ENCODE results near the gene DHCR24.
"Not testable (repeated sequence)": the region's sequence is repeated elsewhere in the genome, so short reads cannot be mapped to it uniquely, and the experiment has no call there.

DHCR24 gene

DNA sequence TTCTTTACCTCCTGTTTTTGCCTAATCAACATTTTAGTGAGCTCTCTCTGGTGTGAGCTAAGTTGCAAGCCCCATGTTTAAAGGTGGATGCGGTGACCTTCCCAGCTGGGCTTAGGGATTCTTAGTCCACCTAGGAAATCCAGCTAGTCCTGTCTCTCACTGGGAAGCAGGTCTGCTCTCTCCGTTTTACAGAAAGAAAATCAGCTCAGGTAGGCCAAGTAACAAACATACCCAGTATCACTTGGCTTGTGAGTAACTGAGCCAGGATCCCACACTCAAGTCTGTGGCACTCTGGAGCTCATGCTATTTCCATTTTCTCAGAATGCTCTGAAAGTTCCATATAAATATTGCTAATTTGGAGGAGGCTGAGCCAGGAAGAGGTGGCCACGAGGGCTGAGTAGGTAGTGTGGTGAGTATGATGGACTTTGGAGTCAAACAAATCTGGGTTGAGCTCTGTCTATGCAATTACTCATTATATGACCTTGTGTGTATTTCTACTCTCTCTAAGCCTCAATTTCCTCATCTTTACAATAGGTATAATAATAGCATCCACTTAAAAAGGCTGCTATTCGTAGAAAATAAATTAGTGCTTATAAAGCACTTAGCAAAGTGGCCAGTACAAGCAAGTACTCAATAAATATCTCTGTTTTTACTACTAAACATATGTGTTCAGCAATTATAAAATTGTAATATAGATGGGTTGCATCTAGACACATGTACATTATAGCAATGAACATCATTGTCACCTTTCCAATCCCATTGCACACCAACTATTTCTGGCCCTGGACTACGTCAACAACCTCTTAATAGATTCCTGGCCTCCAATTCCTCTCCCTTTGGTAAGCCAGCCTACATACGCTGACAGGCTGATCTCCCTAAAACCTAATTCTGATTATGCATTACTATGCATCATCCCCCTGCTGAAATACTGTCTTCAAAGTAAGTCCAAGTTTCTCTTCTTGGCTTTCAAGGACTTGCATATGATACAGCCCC lies 32.7 kb upstream of the DHCR24 start:
- TF ChIP-seq, protein P1, sequence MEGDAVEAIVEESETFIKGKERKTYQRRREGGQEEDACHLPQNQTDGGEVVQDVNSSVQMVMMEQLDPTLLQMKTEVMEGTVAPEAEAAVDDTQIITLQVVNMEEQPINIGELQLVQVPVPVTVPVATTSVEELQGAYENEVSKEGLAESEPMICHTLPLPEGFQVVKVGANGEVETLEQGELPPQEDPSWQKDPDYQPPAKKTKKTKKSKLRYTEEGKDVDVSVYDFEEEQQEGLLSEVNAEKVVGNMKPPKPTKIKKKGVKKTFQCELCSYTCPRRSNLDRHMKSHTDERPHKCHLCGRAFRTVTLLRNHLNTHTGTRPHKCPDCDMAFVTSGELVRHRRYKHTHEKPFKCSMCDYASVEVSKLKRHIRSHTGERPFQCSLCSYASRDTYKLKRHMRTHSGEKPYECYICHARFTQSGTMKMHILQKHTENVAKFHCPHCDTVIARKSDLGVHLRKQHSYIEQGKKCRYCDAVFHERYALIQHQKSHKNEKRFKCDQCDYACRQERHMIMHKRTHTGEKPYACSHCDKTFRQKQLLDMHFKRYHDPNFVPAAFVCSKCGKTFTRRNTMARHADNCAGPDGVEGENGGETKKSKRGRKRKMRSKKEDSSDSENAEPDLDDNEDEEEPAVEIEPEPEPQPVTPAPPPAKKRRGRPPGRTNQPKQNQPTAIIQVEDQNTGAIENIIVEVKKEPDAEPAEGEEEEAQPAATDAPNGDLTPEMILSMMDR (IDR thresholded peaks at IDR 0.05; ENCODE audit: control extremely low read depth, extremely low read depth, low read depth, missing control alignments), result no peak
- ChIA-PET POLR2A (no interaction called here), CTCF (interaction anchor here (1.2 kb wide), 1 partner anchor 25 kb away, joined by 7 read pairs; no protein-coding TSS in a partner anchor)
- DNase-seq (ENCODE audit: extremely low spot score), result no peak

DNA sequence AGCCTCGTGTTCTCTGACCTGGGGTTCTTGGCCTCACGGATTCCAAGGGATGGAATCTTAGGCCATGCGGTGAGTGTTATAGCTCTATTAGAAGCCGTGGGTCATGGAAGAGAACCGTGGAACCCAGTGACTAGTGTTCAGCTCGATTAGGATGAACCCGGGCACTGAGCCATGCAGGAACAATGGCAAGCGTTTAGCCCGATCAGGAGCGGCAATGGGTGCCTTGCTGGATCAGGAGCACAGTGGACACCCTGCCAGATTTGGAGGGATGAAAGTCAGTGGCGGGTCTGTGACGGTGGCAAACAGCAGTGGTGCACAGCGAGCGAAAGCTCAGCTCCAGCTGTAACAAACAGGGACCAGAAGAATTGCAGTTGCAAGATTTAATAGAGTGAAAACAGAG lies 24.1 kb upstream of the DHCR24 start:
- DNase-seq (ENCODE audit: extremely low spot score); CTCF ChIA-PET; POLR2A ChIA-PET: not testable (repeated sequence)

DNA sequence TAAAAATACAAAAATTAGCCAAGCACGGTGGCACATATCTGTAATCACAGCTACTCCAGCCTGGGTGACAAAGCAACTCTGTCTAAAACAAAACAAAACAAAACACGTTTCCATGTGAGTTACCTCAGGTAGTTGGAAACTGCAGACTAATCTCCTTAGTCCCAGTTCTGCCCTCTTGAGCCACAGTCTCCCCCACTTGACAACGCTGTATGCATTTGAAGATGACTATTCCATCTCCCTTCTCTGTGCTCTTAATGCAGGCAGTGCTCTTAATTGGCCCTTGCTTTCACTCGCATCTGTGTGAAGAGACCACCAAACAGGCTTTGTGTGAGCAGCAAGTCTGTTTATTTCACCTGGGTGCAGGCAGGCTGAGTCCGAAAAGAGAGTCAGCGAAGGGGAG lies 19.6 kb upstream of the DHCR24 start:
- TF ChIP-seq, protein P1 (IDR thresholded peaks at IDR 0.05; ENCODE audit: control extremely low read depth, extremely low read depth, low read depth, missing control alignments), result no peak
- DNase-seq (ENCODE audit: extremely low spot score), result no peak
- CTCF ChIA-PET, result no interaction called here
- POLR2A ChIA-PET, result no interaction called here

DNA sequence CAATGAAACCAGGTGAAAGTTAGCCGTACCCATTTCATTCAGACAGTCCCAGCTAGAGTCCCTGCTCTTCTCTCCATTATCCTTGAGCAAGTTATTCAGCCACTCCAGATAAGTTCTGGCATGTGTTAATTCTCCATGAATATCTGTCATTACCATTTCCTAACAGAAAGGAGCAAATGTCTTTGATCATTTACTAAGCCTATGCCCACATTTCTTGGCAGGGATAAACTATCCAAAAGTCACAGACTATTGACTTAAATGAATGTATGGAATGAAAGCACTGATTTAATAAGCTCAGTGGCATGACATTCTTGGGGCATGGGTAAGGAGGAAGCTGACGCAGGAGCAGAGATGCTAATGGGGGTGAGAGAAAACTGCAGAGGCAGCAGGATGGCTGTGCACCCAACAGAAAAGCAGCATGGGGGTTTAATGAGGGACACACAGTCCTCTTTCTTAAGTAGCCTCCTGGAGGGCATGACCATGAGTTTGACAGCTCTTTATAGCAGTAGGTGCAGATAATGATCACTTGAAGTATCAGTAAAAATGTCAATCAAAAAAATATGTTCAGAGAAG lies 17.6 kb upstream of the DHCR24 start:
- CTCF ChIA-PET, result interaction anchor here (0.9 to 1.5 kb wide), 3 partner anchors 12 to 232 kb away, joined by 3 to 4 read pairs (median 3); no protein-coding TSS in a partner anchor
- DNase-seq (ENCODE audit: extremely low spot score), result no peak

DNA sequence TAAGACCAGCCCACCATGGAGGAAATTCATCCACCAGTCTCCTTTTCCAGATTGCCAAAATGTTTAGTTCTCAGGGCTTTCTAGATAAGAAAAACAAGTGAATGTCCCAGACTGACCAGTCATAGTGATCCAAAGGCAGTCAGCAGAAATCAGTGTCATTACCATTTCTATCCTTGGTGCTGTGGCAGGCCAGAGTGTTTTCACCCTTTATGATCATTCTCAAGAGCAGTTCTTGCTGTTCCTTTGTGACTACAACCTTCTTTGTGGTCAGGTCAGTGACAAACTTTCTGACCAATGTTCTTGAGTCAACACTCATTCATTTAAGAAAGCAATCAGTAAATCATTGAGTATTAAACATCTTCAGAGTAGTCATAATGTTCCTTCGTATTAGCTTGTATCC lies 7.3 kb upstream of the DHCR24 start:
- ChIA-PET CTCF (interaction anchor here (1.1 kb wide), 1 partner anchor 102 kb away, joined by 3 read pairs; no protein-coding TSS in a partner anchor), POLR2A (no interaction called here)
- TF ChIP-seq, protein P1 (IDR thresholded peaks at IDR 0.05; ENCODE audit: control extremely low read depth, extremely low read depth, low read depth, missing control alignments), result no peak
- DNase-seq (ENCODE audit: extremely low spot score), result no peak

More for the DNA sequence above, 17.6 kb upstream of the DHCR24 start:
- POLR2A ChIA-PET, result no interaction called here
- TF ChIP-seq, protein P1 (IDR thresholded peaks at IDR 0.05; ENCODE audit: control extremely low read depth, extremely low read depth, low read depth, missing control alignments), result no peak

DNA sequence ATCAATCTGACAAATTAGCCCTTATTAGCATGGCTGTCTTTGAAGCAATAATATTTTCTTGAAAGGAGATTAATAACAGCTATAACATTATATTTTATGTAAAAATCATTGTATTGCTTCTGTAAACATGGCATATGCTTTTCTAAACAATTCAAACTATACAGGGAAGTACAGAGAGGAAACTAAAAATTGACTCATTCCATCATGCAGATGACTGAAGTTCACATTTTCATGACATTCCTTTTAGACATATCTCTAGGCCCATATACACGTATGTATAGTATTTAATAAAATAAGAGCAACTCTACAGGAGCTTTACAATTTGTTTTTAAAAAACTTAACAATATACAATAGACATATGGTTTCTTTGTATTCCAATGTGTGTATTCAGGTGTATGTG lies 5.6 kb upstream of the DHCR24 start:
- CTCF ChIA-PET, result interaction anchor here (0.9 to 1.9 kb wide), 6 partner anchors 11 to 53 kb away, joined by 3 to 6 read pairs (median 4); no protein-coding TSS in a partner anchor
- no peak for DNase-seq (ENCODE audit: extremely low spot score)
- TF ChIP-seq, protein P1 (IDR thresholded peaks at IDR 0.05; ENCODE audit: control extremely low read depth, extremely low read depth, low read depth, missing control alignments), result no peak
- POLR2A ChIA-PET, result no interaction called here

All from GM10248 (cell line).